GM12878 (cell line): ENCODE measurements around the gene POR.

Experiments used
- ATF2 ChIP-seq: IDR thresholded peaks from 2 replicates; pipeline ENCODE4 v1.6.1; 2012; ENCODE audit warnings: low read length, inconsistent platforms
- ATF7 ChIP-seq: fragments of 450-650 bp; IDR thresholded peaks from 2 replicates; pipeline ENCODE4 v1.6.1; 2016; ENCODE audit warnings: low read depth, mild to moderate bottlenecking
- CEBPB ChIP-seq, 2 experiments: fragments of 150-350 bp in 1 of 2; IDR thresholded peaks; 2 replicates each; pipeline ENCODE4 v1.6.1; 2012 to 2014; ENCODE audit warnings: low read depth in 2 of 2, low read length in 2 of 2, borderline replicate concordance in 1 of 2, inconsistent platforms in 1 of 2
- CTCF ChIP-seq, 3 experiments: IDR thresholded peaks in 2 of 3; conservative IDR thresholded peaks in 1 of 3; 2 replicates each; pipeline ENCODE4 v1.5.1; 2011; ENCODE audit warnings: low read depth in 3 of 3, low read length in 3 of 3, mild to moderate bottlenecking in 3 of 3, control low read depth in 2 of 3, moderate library complexity in 2 of 3, inconsistent platforms in 1 of 3, mixed read lengths in 1 of 3; ENCODE audit not compliant: control insufficient read depth in 2 of 3, insufficient read depth in 1 of 3; ENCODE audit errors: extremely low read depth in 1 of 3
- EP300 ChIP-seq, 2 experiments: fragments of 150-350 bp in 1 of 2; IDR thresholded peaks; 2 replicates each; pipeline ENCODE4 v1.6.1; 2011 to 2012; ENCODE audit warnings: low read depth in 2 of 2, low read length in 2 of 2, borderline replicate concordance in 1 of 2, improper control_type of control experiment in 1 of 2, inconsistent platforms in 1 of 2; ENCODE audit not compliant: control insufficient read depth in 1 of 2
- EZH2 ChIP-seq: IDR thresholded peaks from 2 replicates; pipeline ENCODE4 v1.6.1; 2012; ENCODE audit warnings: low read depth, mild to moderate bottlenecking, control low read depth, inconsistent platforms, low read length, borderline replicate concordance; ENCODE audit not compliant: control insufficient read depth
- MAX ChIP-seq: IDR thresholded peaks from 2 replicates; pipeline ENCODE4 v1.6.1; 2012; ENCODE audit warnings: low read depth, low read length, improper control_type of control experiment
- MTA3 ChIP-seq: IDR thresholded peaks from 2 replicates; pipeline ENCODE4 v1.6.1; 2012; ENCODE audit warnings: low read length, inconsistent platforms, borderline replicate concordance

- no peak for TF ChIP-seq CTCF (IDR thresholded peaks at IDR 0.05 in 2 of 3, conservative IDR thresholded peaks at IDR 0.05 in 1 of 3; ENCODE audit: control insufficient read depth in 2 of 3, extremely low read depth in 1 of 3, insufficient read depth in 1 of 3, low read depth in 3 of 3, low read length in 3 of 3)
- no peak for TF ChIP-seq MTA3
- no peak for TF ChIP-seq EZH2
- no peak for TF ChIP-seq ATF7
- no peak for TF ChIP-seq ATF2
- TF ChIP-seq CEBPB (IDR thresholded peaks at IDR 0.05; ENCODE audit: borderline replicate concordance in 1 of 2, low read depth in 2 of 2, low read length in 2 of 2) = no peak
- TF ChIP-seq MAX = no peak
- TF ChIP-seq EP300 (IDR thresholded peaks at IDR 0.05; ENCODE audit: borderline replicate concordance in 1 of 2, control insufficient read depth in 1 of 2, low read depth in 2 of 2, low read length in 2 of 2) = no peak
These were observed 117.0 kb downstream of the POR start for GRCh38 chr7:76031964-76032363.
